Islet of Langerhans (tissue), 1 donor: Measurements from ENCODE around the gene CMTM4.

Experiments used
- FAIRE-seq: peaks from one replicate; lab custom pipeline; 2011; peaks lifted over from hg19 to GRCh38; lab: Jason Lieb, UNC

Gene CMTM4

GRCh38 chr16:66696669-66697630 lies at the start of gene CMTM4:
TSS of gene CMTM4 (minus strand) at chr16:66696743. CDS start at chr16:66696525, 218 bp downstream.
- FAIRE-seq = no peak

- no peak for FAIRE-seq
Measured at GRCh38 chr16:66746048-66746447, 49.5 kb upstream of the CMTM4 start.

DNA sequence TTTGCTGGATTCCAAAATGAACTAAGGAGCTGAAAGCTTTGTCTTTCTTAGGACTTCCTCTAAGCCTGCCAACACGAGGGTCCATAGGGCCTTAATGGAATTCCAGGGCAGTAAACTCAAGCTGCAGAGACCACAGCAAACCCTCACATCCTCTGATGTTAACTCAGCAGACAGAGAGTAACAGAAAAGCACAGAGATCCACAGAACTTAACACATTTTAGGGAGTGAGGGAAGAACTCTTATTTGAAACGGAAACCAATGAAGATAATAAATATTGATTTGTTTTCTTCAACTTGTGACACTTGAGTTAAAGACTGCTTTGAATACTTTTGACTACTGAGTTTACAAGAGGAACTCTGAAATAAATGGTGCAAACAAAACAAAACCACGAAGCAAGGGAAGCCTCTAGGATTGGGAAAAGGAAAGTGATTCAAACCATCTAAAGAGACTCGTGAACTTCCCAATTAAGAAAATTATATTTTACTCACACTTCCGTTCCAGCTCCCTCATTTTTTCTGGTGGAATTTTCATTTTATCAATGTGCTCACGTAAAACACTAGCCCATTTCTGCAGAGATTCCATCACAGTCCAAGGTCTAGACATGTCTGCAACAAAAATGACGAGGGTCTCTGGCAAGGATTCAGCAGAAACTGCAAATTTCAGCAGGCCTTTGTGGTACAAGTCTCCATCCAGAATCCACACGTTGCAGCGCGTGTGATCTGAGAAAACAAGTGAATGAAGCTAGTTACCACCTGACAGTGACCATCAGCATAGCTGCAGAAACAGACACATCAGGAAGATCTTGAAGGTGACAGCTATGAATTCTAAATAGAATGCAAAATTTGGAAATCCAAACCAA lies 45.6 kb upstream of the CMTM4 start:
- no peak for FAIRE-seq

GRCh38 chr16:66741169-66741900 lies 44.8 kb upstream of the CMTM4 start:
- FAIRE-seq = no peak

DNA sequence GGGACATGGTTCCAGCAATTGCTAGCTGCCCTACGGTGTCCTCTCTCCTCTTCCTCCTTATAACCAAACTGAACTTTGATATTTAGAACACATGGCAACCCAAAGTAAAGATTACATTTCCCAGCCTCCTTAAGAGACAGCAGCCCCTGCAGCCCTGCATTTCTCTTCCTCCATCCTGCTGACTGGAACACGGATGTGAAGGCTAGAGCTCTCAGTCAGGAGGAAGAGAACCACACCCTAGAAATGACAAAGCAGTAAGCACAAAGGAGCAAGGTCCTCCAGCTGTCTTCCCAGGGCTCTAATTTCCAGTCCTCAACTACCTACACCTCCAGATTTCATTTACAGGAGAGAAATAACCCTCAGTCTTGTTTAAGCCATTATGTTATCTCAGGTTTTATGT lies 44.0 kb upstream of the CMTM4 start:
- FAIRE-seq = no peak

DNA sequence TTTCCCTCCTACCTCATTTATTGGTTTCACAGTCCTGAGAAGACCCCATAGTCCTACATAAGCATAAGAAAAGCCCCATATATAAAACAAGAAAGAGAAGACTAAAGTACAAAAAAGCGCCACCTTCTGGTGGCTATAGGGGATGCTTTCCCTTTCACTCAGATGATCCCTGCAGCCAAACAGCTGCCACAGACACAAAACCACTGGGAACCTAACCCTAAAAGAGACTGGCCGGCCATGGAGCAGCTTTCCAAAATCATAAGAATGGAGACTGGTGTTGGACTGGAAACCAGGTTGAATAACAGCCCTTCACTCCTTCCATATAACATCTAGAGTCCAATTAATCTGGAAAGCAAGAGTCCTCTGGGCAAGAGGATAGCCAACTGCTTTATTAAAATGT lies 43.5 kb upstream of the CMTM4 start:
- no peak for FAIRE-seq

DNA sequence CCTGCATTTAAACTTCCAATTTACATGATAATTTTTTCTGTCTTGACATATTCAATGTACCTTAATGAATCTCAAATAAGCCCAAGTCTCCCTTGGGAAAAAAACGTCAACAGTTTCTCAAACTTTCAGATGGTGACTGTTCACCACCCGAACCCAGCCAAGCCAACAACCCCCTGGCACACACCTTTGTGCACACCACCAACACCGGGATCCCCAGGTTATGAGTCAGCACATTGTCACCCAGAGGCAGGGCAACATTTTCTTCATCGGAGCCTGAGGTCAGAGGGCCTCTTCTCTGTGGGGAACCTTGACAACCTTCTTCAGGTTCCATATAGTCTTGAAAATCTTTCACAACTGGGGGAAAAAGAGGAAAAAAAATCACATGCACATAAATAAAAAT lies 39.3 kb upstream of the CMTM4 start:
- FAIRE-seq = no peak

DNA sequence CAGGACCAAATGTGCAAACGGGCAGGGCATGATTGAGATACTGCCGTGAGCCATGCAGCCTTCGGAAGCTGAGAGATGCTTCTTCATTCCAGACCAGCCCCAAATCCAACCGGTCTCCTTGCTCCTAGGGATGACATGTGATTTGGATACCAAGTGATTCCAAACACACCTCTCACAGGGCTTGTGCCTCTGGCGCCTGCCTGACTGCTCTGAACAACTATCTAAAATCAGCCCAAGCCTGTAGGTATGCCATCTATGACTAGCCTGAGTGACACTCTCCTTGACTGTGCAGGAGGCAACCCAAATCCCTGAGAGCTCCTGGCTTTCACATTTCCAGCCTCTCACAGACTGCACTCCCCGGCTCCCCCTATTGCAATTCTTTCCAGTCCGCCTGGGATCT lies 34.6 kb upstream of the CMTM4 start:
- FAIRE-seq = no peak

GRCh38 chr16:66728804-66729203 lies 32.3 kb upstream of the CMTM4 start:
- no peak for FAIRE-seq

- FAIRE-seq = peak; percentile 98
Measured at GRCh38 chr16:66728117-66728787, 31.7 kb upstream of the CMTM4 start.

- no peak for FAIRE-seq
Measured at GRCh38 chr16:66720766-66721165, 24.2 kb upstream of the CMTM4 start.

DNA sequence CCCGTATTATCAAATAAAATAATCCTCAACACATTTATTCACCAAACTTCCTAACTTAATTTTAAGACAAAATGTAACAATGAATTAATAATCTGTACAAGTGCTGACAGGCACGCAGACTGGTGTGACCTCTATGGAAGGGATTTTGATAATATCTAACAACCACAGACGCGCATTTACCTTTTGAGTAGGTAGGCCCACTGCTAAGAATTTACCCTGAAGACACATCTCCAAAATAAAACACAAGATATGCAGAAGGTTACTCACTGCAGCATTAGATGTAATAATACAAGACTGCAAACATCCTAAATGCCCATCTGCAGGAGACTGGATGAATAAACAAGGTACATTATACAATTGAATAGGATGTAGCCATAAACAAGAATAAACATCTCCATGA lies 22.7 kb upstream of the CMTM4 start:
- no peak for FAIRE-seq

GRCh38 chr16:66717776-66718175 lies 21.2 kb upstream of the CMTM4 start:
- FAIRE-seq = no peak

DNA sequence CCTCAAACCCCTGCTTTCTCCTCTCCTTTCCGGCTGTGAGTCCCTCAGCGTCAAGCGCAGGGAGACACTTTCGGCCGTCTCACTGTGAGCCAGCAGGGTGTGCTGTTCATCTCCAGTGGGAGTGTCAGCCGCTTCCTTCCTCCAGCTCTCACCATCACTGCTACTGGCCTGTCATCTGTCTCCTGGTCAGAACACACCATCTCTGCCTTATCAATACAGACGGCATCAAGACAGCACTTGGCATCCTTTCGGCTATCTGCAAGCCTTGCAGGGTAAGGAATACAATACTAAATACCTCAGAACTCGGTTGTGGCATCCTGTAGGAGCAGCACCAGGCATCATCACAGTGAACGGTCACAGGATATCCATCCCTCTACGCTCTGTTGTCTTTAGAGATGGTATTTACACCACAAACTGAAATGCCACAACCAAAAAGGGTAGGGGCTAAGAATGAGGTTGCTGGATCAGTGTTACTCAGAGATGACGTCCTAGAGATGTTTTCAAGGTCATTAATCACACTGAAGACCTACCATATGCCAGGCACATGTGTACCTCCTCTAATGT lies 20.7 kb upstream of the CMTM4 start:
- FAIRE-seq = no peak

DNA sequence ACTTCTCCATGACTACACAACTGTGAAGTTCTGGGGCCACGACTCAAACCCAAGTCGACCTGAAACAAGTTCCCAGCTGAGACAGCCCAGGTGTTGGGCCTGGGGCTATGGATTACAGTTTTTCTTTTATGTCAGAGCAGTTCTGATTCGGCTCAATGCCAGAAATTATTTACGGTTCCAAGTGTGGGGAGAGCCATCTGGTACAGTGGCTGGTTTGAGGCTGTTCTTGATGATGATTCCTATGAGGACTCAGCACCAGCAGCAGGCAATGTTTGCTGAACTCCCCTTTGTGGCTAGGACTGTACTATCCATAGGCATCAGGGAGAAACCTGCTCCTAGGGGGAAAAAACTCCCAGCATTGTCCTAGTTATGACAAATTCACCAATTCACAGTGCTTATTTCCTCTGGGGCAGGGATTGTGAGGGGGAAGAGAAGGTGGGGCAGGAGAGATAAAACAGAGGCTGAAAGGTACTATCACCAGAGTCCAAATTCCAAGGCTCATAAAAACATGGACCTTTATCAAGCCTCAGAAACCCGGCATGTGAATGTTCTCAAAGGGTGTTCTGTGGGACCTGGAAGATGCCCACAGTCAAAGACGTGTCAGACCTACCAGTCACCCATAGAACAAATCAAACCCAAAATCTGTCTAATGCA lies 18.2 kb upstream of the CMTM4 start:
- no peak for FAIRE-seq

DNA sequence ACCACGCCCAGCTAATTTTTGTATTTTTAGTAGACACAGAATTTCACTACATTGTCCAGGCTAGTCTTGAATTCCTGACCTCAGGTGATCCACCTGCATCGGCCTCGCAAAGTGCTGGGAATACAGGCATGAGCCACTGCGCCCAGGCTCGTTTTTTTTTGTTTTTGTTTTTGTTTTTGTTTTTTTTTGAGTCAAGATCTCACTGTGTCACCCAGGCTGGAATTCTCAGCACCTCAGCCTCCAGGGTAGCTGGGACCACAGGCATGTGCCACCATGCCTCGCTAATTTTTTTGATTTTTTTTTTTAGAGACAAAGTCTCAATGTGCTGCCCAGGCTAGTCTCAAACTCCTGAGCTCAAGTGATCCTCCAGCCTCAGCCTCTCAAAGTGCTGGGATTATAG lies 17.5 kb upstream of the CMTM4 start:
- FAIRE-seq = no peak

- no peak for FAIRE-seq
Measured at GRCh38 chr16:66713076-66713475, 16.5 kb upstream of the CMTM4 start.

- FAIRE-seq = no peak
Measured at GRCh38 chr16:66712512-66712911, 16.0 kb upstream of the CMTM4 start.

GRCh38 chr16:66711581-66711980 lies 15.0 kb upstream of the CMTM4 start:
- no peak for FAIRE-seq

- no peak for FAIRE-seq
Measured at GRCh38 chr16:66706506-66706880, 9.9 kb upstream of the CMTM4 start.
